ENCODE data around the gene CHD1. TPM values are rescaled to one million over a fixed set of nuclear protein-coding genes. Genes with fewer than 3 reads are reported as not detected.

Gene CHD1
- total RNA-seq, 2 experiments from 2014 or later: 42.7 to 54.5 TPM

GRCh38 chr5:98813755-98814154, 115.1 kb downstream of the CHD1 start:
- CTCF ChIA-PET: no interaction called here
- Mint-ChIP-seq H3K27ac (no peak overlapping the region), H3K36me3 (ENCODE audit: low read depth) (no peaks in the 10 kb centered on the region), H3K4me1 (no peaks in the 10 kb centered on the region), H3K9me3 (no peaks in the 10 kb centered on the region), H3K27me3 (no peaks in the 10 kb centered on the region), H3K4me3 (no peak overlapping the region)
- POLR2A ChIA-PET: no interaction called here
- DNase-seq: no peak

- POLR2A ChIA-PET: no interaction called here
- Mint-ChIP-seq H3K4me1 (no peaks in the 10 kb centered on the region), H3K4me3 (no peak overlapping the region), H3K27ac (no peak overlapping the region), H3K9me3 (peaks cover 7% of the 10 kb centered on the region), H3K27me3 (no peaks in the 10 kb centered on the region), H3K36me3 (ENCODE audit: low read depth) (no peaks in the 10 kb centered on the region)
- no peak for DNase-seq
- CTCF ChIA-PET: interaction anchor here (0.9 to 1.2 kb wide), 2 partner anchors 20 to 41 kb away, joined by 3 read pairs; no protein-coding TSS in a partner anchor
Observed at GRCh38 chr5:98810206-98810605, 118.6 kb downstream of the CHD1 start.

GRCh38 chr5:98807806-98808205, 121.0 kb downstream of the CHD1 start:
- no peaks in the 10 kb centered on the region for H3K36me3 Mint-ChIP-seq (ENCODE audit: low read depth)
- DNase-seq: no peak
- POLR2A ChIA-PET: no interaction called here
- H3K27me3 Mint-ChIP-seq: no peaks in the 10 kb centered on the region
- no peak overlapping the region for H3K27ac Mint-ChIP-seq
- no peaks in the 10 kb centered on the region for H3K4me1 Mint-ChIP-seq
- CTCF ChIA-PET: no interaction called here
- H3K9me3 Mint-ChIP-seq: peaks cover 10% of the 10 kb centered on the region
- no peak overlapping the region for H3K4me3 Mint-ChIP-seq

GRCh38 chr5:98805070-98805469, 123.7 kb downstream of the CHD1 start:
- H3K27me3 Mint-ChIP-seq: no peaks in the 10 kb centered on the region

GRCh38 chr5:98804066-98804465, 124.7 kb downstream of the CHD1 start:
- ChIA-PET CTCF (no interaction called here), POLR2A (no interaction called here)
- no peaks in the 10 kb centered on the region for H3K4me1 Mint-ChIP-seq
- H3K36me3 Mint-ChIP-seq (ENCODE audit: low read depth): no peaks in the 10 kb centered on the region
- DNase-seq: no peak
- H3K9me3 Mint-ChIP-seq: peaks cover 10% of the 10 kb centered on the region
- H3K27ac Mint-ChIP-seq: no peak overlapping the region
- no peaks in the 10 kb centered on the region for H3K27me3 Mint-ChIP-seq
- H3K4me3 Mint-ChIP-seq: no peak overlapping the region

More at GRCh38 chr5:98805070-98805469, 123.7 kb downstream of the CHD1 start:
- H3K9me3 Mint-ChIP-seq: peaks cover 10% of the 10 kb centered on the region
- no peak overlapping the region for H3K27ac Mint-ChIP-seq
- no peak for DNase-seq
- ChIA-PET CTCF (no interaction called here), POLR2A (no interaction called here)
- no peak overlapping the region for H3K4me3 Mint-ChIP-seq
- no peaks in the 10 kb centered on the region for H3K36me3 Mint-ChIP-seq (ENCODE audit: low read depth)
- no peaks in the 10 kb centered on the region for H3K4me1 Mint-ChIP-seq

Other genes starting within 250 kb of the CHD1 start
- gene RGMB, start 155.3 kb downstream of the CHD1 start, total RNA-seq: 1 to 10 TPM; 1.4 to 1.7 TPM

All from activated CD4-positive, alpha-beta T cell treated with anti-CD3 and anti-CD28 coated beads, Interleukin-2, amount 10 ng/mL, durations not matched to agents 7 days and 5 days (primary cell).